Neural cell (in vitro differentiated cells): ENCODE measurements around the gene SPOCK1. TPM values are rescaled to one million over a fixed set of nuclear protein-coding genes. Genes with fewer than 3 reads are reported as not detected.

Source experiments
- H2AFZ ChIP-seq: fragments of 200-600, 300-800 bp; sonication (generic), shearing (Covaris generic); 2 replicates; pipeline ENCODE4 v1.6.0; 2014; ENCODE audit warnings: low read depth, mild to moderate bottlenecking, antibody characterized with exemption, low read length, moderate library complexity
- H3F3A ChIP-seq: fragments of 200-600 bp; shearing (Covaris generic); 2 replicates; pipeline ENCODE4 v1.6.1; 2016; ENCODE audit warnings: mild to moderate bottlenecking, moderate library complexity, mixed read lengths, antibody characterized with exemption, low read length; ENCODE audit not compliant: insufficient read depth, poor library complexity, severe bottlenecking
- H3K27ac ChIP-seq: fragments of 200-600, 300-800 bp; sonication (generic), shearing (Covaris generic); 2 replicates; pipeline ENCODE4 v1.5.1; 2014; ENCODE audit warnings: mild to moderate bottlenecking, low read length, moderate library complexity
- H3K27me3 ChIP-seq: fragments of 300-800, 200-600 bp; sonication (generic), shearing (Covaris generic); 2 replicates; pipeline ENCODE4 v1.6.0; 2014; ENCODE audit warnings: mild to moderate bottlenecking, low read depth, low read length, moderate library complexity; ENCODE audit not compliant: insufficient read depth
- H3K36me3 ChIP-seq: fragments of 300-800, 200-600 bp; sonication (generic), shearing (Covaris generic); 2 replicates; pipeline ENCODE4 v1.5.1; 2014; ENCODE audit warnings: mild to moderate bottlenecking, antibody characterized with exemption, low read length, moderate library complexity; ENCODE audit not compliant: insufficient read depth
- H3K4me2 ChIP-seq: fragments of 300-800, 200-600 bp; sonication (generic), shearing (Covaris generic); 2 replicates; pipeline ENCODE4 v1.6.0; 2014; ENCODE audit warnings: mild to moderate bottlenecking, low read length
- H3K4me3 ChIP-seq: fragments of 300-800, 200-600 bp; sonication (generic), shearing (Covaris generic); 2 replicates; pipeline ENCODE4 v1.5.1; 2014; ENCODE audit warnings: mild to moderate bottlenecking, low read length, moderate library complexity
- H3K79me2 ChIP-seq: fragments of 200-600 bp; shearing (Covaris generic); replicated peaks from 2 replicates; pipeline ENCODE4 v1.6.0; 2014; ENCODE audit warnings: mild to moderate bottlenecking, low read length, moderate library complexity; ENCODE audit not compliant: insufficient read depth
- H3K9ac ChIP-seq: fragments of 300-800, 200-600 bp; sonication (generic), shearing (Covaris generic); 2 replicates; pipeline ENCODE4 v1.6.1; 2016; ENCODE audit warnings: mild to moderate bottlenecking, low read length, mixed read lengths
- H3K9me2 ChIP-seq: fragments of 200-600 bp; shearing (Covaris generic); 2 replicates; pipeline ENCODE4 v1.6.1; 2016; ENCODE audit warnings: mild to moderate bottlenecking, low read length, mixed read lengths; ENCODE audit not compliant: insufficient read depth
- H3K9me3 ChIP-seq: fragments of 200-600, 300-800 bp; sonication (generic), shearing (Covaris generic); 2 replicates; pipeline ENCODE4 v1.6.1; 2016; ENCODE audit warnings: mild to moderate bottlenecking, mixed run types, low read length, moderate library complexity, mixed read lengths
- H4K20me1 ChIP-seq: fragments of 200-600 bp; shearing (Covaris generic); 2 replicates; pipeline ENCODE4 v1.6.1; 2016; ENCODE audit warnings: mild to moderate bottlenecking, mixed run types; ENCODE audit not compliant: insufficient read depth
- CTCF ChIP-seq: fragments of 450-650 bp; IDR thresholded peaks from 2 replicates; pipeline ENCODE4 v1.5.1; 2014; ENCODE audit warnings: antibody characterized with exemption, mild to moderate bottlenecking, moderate library complexity; ENCODE audit not compliant: poor library complexity, severe bottlenecking
- EP300 ChIP-seq: fragments of 450-650 bp; conservative IDR thresholded peaks from 2 replicates; pipeline ENCODE4 v1.6.1; 2014; ENCODE audit warnings: antibody characterized with exemption, mild to moderate bottlenecking, moderate library complexity; ENCODE audit not compliant: poor library complexity, severe bottlenecking
- EZH2 ChIP-seq: fragments of 200-600, 300-800 bp; shearing (Covaris generic), sonication (generic); IDR thresholded peaks from 2 replicates; pipeline ENCODE4 v1.6.1; 2014; ENCODE audit warnings: antibody characterized with exemption, low read length, borderline replicate concordance, mild to moderate bottlenecking; ENCODE audit not compliant: insufficient read depth, poor library complexity, severe bottlenecking
- MXI1 ChIP-seq: fragments of 450-650 bp; conservative IDR thresholded peaks from 2 replicates; pipeline ENCODE4 v1.6.1; 2014; ENCODE audit warnings: antibody characterized with exemption, mild to moderate bottlenecking; ENCODE audit not compliant: poor library complexity, severe bottlenecking
- POLR2AphosphoS5 ChIP-seq: IDR thresholded peaks from 2 replicates; pipeline ENCODE4 v1.6.1; 2012
- RAD21 ChIP-seq: fragments of 450-650 bp; conservative IDR thresholded peaks from 2 replicates; pipeline ENCODE4 v1.6.1; 2014; ENCODE audit warnings: antibody characterized with exemption, mild to moderate bottlenecking, moderate library complexity
- SMC3 ChIP-seq: fragments of 450-650 bp; conservative IDR thresholded peaks from 2 replicates; pipeline ENCODE4 v1.6.1; 2014; ENCODE audit warnings: antibody characterized with exemption, mild to moderate bottlenecking, moderate library complexity; ENCODE audit not compliant: poor library complexity
- TAF1 ChIP-seq: IDR thresholded peaks from 2 replicates; pipeline ENCODE4 v1.6.1; 2012; ENCODE audit warnings: low read depth
- polyA plus RNA-seq: library from polyadenylated mRNA; depleted of rRNA; stranded (reverse); fragments of >200 nt; gene quantifications from 2 replicates; pipeline ENCODE4 v1.2.3, GENCODE V29; 2014
- TF ChIP-seq, protein P1 (sequence below): IDR thresholded peaks from 2 replicates; pipeline ENCODE4 v1.6.1; 2012; ENCODE audit warnings: borderline replicate concordance

SPOCK1 gene
- polyA plus RNA-seq, 1 donor from 2014 or later: 33.6 TPM

DNA sequence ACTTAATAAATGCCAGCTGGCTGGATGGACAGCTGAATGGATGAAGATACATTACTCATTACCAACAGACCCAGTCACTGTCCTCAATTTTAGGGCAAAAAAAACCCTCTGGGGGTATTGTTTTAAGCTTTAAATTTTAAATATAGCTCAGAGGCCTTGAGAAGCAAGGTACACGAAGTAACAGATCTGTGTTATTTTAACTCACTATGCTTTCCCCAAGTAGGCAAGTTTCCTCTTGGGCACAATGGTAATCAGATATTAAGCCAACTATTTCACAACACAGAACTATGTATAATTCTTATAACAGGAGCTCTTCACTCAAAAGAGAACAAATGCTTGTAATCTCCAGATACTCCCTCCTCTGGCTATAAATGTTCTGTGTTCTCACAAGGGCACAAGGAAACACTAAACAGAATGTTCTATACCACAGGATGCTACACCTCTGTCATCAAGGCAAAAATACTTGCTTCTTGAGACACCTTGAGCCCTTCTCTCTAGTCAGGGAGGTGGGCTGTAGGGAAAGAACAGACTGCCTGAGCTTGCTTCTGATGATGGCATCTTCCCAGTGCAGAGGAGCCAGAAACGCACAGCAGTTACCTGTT is 443.8 kb downstream of the SPOCK1 start:
- Histone ChIP-seq H2AFZ (no peak overlapping the region), H3K79me2 (no peaks in the 10 kb centered on the region), H3K36me3 (no peaks in the 10 kb centered on the region), H3K9ac (no peak overlapping the region), H3K9me2 (no peaks in the 10 kb centered on the region), H3F3A (no peaks in the 10 kb centered on the region), H3K27ac (no peak overlapping the region), H3K4me2 (no peak overlapping the region), H3K4me3 (no peak overlapping the region), H4K20me1 (no peaks in the 10 kb centered on the region), H3K9me3 (no peaks in the 10 kb centered on the region), H3K27me3 (no peaks in the 10 kb centered on the region)
- TF ChIP-seq MXI1 (no peak), CTCF (no peak), TAF1 (no peak), SMC3 (no peak), POLR2AphosphoS5 (no peak), EP300 (no peak), EZH2 (no peak), RAD21 (no peak)
- TF ChIP-seq, protein P1, sequence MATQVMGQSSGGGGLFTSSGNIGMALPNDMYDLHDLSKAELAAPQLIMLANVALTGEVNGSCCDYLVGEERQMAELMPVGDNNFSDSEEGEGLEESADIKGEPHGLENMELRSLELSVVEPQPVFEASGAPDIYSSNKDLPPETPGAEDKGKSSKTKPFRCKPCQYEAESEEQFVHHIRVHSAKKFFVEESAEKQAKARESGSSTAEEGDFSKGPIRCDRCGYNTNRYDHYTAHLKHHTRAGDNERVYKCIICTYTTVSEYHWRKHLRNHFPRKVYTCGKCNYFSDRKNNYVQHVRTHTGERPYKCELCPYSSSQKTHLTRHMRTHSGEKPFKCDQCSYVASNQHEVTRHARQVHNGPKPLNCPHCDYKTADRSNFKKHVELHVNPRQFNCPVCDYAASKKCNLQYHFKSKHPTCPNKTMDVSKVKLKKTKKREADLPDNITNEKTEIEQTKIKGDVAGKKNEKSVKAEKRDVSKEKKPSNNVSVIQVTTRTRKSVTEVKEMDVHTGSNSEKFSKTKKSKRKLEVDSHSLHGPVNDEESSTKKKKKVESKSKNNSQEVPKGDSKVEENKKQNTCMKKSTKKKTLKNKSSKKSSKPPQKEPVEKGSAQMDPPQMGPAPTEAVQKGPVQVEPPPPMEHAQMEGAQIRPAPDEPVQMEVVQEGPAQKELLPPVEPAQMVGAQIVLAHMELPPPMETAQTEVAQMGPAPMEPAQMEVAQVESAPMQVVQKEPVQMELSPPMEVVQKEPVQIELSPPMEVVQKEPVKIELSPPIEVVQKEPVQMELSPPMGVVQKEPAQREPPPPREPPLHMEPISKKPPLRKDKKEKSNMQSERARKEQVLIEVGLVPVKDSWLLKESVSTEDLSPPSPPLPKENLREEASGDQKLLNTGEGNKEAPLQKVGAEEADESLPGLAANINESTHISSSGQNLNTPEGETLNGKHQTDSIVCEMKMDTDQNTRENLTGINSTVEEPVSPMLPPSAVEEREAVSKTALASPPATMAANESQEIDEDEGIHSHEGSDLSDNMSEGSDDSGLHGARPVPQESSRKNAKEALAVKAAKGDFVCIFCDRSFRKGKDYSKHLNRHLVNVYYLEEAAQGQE: no peak

- Histone ChIP-seq H3K9me3 (no peaks in the 10 kb centered on the region), H3K36me3 (no peaks in the 10 kb centered on the region), H3K27ac (no peak overlapping the region), H4K20me1 (no peaks in the 10 kb centered on the region), H3K4me3 (no peak overlapping the region), H3K27me3 (no peaks in the 10 kb centered on the region), H3K9ac (no peak overlapping the region), H3F3A (no peaks in the 10 kb centered on the region), H3K79me2 (no peaks in the 10 kb centered on the region), H3K4me2 (no peak overlapping the region), H3K9me2 (no peaks in the 10 kb centered on the region), H2AFZ (no peak overlapping the region)
- no peak for TF ChIP-seq POLR2AphosphoS5
Observed at GRCh38 chr5:137054792-137055191, 444.3 kb downstream of the SPOCK1 start.

GRCh38 chr5:137054335-137054734 is 444.8 kb downstream of the SPOCK1 start:
- Histone ChIP-seq H4K20me1 (no peaks in the 10 kb centered on the region), H3K9me2 (no peaks in the 10 kb centered on the region), H3K36me3 (no peaks in the 10 kb centered on the region), H3K27ac (no peak overlapping the region), H3K4me3 (no peak overlapping the region), H2AFZ (no peak overlapping the region), H3F3A (no peaks in the 10 kb centered on the region), H3K27me3 (no peaks in the 10 kb centered on the region), H3K4me2 (no peak overlapping the region), H3K79me2 (no peaks in the 10 kb centered on the region), H3K9ac (no peak overlapping the region), H3K9me3 (no peaks in the 10 kb centered on the region)
- no peak for TF ChIP-seq SMC3
- no peak for TF ChIP-seq MXI1
- TF ChIP-seq TAF1: no peak
- no peak for TF ChIP-seq RAD21
- no peak for TF ChIP-seq EP300
- no peak for TF ChIP-seq CTCF
- TF ChIP-seq, protein P1: no peak
- TF ChIP-seq POLR2AphosphoS5: no peak
- TF ChIP-seq EZH2: no peak
